Neuronal stem cell (in vitro differentiated cells): ENCODE results near the gene VPS13D.

Experiments
- DNase-seq: peaks from one replicate; pipeline ENCODE4 v3.0.0-alpha.2; 2013; ENCODE audit warnings: low spot score
- H2AFZ ChIP-seq: one replicate; pipeline ENCODE4 v1.6.1; 2013; ENCODE audit warnings: mild to moderate bottlenecking, low read length, inconsistent platforms
- H2AK5ac ChIP-seq: 2 replicates; pipeline ENCODE4 v1.6.1; 2013; ENCODE audit warnings: low read depth, mild to moderate bottlenecking, inconsistent platforms, low read length, moderate library complexity, mixed read lengths
- H2BK120ac ChIP-seq: 2 replicates; pipeline ENCODE4 v1.6.1; 2013; ENCODE audit warnings: low read depth, mild to moderate bottlenecking, inconsistent platforms, low read length, moderate library complexity, mixed read lengths
- H2BK12ac ChIP-seq: one replicate; pipeline ENCODE4 v1.6.1; 2013; ENCODE audit warnings: low read length, inconsistent platforms
- H2BK15ac ChIP-seq: 2 replicates; pipeline ENCODE4 v1.6.1; 2013; ENCODE audit warnings: mild to moderate bottlenecking, low read length, inconsistent platforms, mixed read lengths
- H2BK5ac ChIP-seq: one replicate; pipeline ENCODE4 v1.6.1; 2013; ENCODE audit warnings: inconsistent platforms, mild to moderate bottlenecking, low read length, moderate library complexity
- H3K14ac ChIP-seq: one replicate; pipeline ENCODE4 v1.6.1; 2013; ENCODE audit warnings: low read length, inconsistent platforms
- H3K18ac ChIP-seq: 2 replicates; pipeline ENCODE4 v1.6.1; 2013; ENCODE audit warnings: low read length, inconsistent platforms
- H3K23ac ChIP-seq: 2 replicates; pipeline ENCODE4 v1.6.1; 2013; ENCODE audit warnings: low read depth, mild to moderate bottlenecking, mixed read lengths, low read length, inconsistent platforms; ENCODE audit not compliant: poor library complexity
- H3K27ac ChIP-seq: replicated peaks from 3 replicates; pipeline ENCODE4 v1.5.1; 2013; ENCODE audit warnings: low read length, inconsistent platforms
- H3K27me3 ChIP-seq, 3 experiments: 2 replicates each; pipeline ENCODE4 v1.6.1; 2013; ENCODE audit warnings: low read length in 3 of 3, mild to moderate bottlenecking in 2 of 3, inconsistent platforms in 1 of 3, low read depth in 1 of 3, mixed read lengths in 1 of 3, moderate library complexity in 1 of 3; ENCODE audit not compliant: control insufficient read depth in 3 of 3, insufficient read depth in 3 of 3
- H3K36me3 ChIP-seq, 2 donors: replicated peaks in 1 of 2; 2 replicates each; pipeline ENCODE4 v1.6.1; 2013; ENCODE audit warnings: low read length in 2 of 2; ENCODE audit not compliant: control insufficient read depth in 2 of 2, insufficient read depth in 2 of 2
- H3K4ac ChIP-seq: 2 replicates; pipeline ENCODE4 v1.6.1; 2013; ENCODE audit warnings: inconsistent platforms, mild to moderate bottlenecking, low read length, moderate library complexity
- H3K4me1 ChIP-seq, 2 donors: 1 replicate in 1 of 2; 2 replicates in 1 of 2; pipeline ENCODE4 v1.6.1; 2013; ENCODE audit warnings: low read length in 2 of 2, low read depth in 1 of 2; ENCODE audit not compliant: control insufficient read depth in 2 of 2, insufficient read depth in 1 of 2
- H3K4me2 ChIP-seq: one replicate; pipeline ENCODE4 v1.6.1; 2013; ENCODE audit warnings: mild to moderate bottlenecking, low read length, inconsistent platforms; ENCODE audit not compliant: insufficient read depth, poor library complexity, severe bottlenecking
- H3K4me3 ChIP-seq, 2 donors: 2 replicates each; pipeline ENCODE4 v1.5.1; 2013; ENCODE audit warnings: low read length in 2 of 2, mild to moderate bottlenecking in 2 of 2, inconsistent platforms in 1 of 2, moderate library complexity in 1 of 2
- H3K79me1 ChIP-seq: one replicate; pipeline ENCODE4 v1.6.1; 2013; ENCODE audit warnings: low read depth, mild to moderate bottlenecking, inconsistent platforms, low read length, moderate library complexity
- H3K9ac ChIP-seq: one replicate; pipeline ENCODE4 v1.6.1; 2013; ENCODE audit warnings: mild to moderate bottlenecking, low read depth, low read length, inconsistent platforms; ENCODE audit not compliant: poor library complexity
- H3K9me3 ChIP-seq, 2 donors: replicated peaks in 1 of 2; 2 replicates each; pipeline versions ENCODE3 to v1.6.1; 2013; ENCODE audit warnings: low read length in 2 of 2, mild to moderate bottlenecking in 2 of 2, inconsistent platforms in 1 of 2, low read depth in 1 of 2, mixed read lengths in 1 of 2, moderate library complexity in 1 of 2; ENCODE audit not compliant: control insufficient read depth in 2 of 2, insufficient read depth in 1 of 2
- H4K8ac ChIP-seq: one replicate; pipeline ENCODE4 v1.6.1; 2013; ENCODE audit warnings: low read depth, mild to moderate bottlenecking, inconsistent platforms, low read length, moderate library complexity
- H4K91ac ChIP-seq: one replicate; pipeline ENCODE4 v1.6.1; 2013; ENCODE audit warnings: low read length, low read depth, mild to moderate bottlenecking, inconsistent platforms; ENCODE audit not compliant: poor library complexity
- WGBS, 2 donors: extraction: QIAGEN DNeasy Blood & Tissue Kit; methylation state at CpG; one replicate each; pipeline ENCODE4 v1.1.7; 2013; ENCODE audit warnings: missing lambda C conversion rate in 2 of 2, mixed read lengths in 1 of 2; ENCODE audit not compliant: insufficient read length in 2 of 2, insufficient replicate concordance in 1 of 2; ENCODE audit errors: extremely low coverage in 2 of 2; 5-methylcytosine and 5-hydroxymethylcytosine counted together

VPS13D gene

DNA sequence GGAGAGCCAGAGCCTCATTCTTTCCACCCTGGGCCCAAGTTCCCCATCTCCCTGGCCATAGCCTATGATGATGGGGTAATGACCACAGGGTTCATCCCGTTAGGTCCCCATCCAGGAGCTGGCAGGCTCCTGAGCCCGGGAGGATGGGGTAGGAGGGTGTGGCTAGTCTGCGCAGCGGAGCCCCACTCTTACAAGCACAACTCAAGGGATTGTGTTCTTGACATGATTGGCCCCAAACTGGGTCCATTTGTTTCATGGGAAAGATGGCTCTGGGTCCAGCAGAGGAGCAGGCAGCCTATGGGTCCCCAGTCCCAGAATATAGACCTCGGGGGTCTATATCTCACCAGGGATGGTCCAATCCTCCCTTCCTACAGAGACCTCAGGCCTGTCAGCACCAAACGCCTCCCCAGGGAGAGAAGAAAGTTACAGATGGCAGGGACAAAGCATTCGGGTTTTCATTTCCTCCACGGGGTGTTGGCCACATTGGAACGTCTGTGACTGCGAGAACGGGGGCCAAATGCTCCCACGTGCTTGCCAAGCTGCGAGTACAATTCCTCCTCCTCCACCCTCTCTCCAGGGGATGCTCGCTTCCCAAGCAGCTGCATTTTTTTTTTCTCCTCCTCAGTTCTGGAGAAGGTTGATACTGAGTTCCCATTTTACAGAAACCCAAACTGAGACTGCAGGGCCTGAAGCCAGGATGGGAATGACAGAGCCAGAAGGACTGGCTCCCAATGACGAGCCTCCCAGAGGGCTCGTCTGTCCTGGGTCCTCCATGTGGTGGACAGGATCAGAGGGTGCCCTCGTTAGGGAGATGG, 317.1 kb downstream of the VPS13D start:
- Histone ChIP-seq H3K36me3 (no peaks in the 10 kb centered on the region), H2BK5ac (peak overlapping the region; percentile 80), H2BK120ac (no peak overlapping the region), H3K27ac (no peak overlapping the region), H2AK5ac (peak overlapping the region; percentile 85), H3K4me3 (no peak overlapping the region), H3K4me2 (no peak overlapping the region), H3K18ac (peak overlapping the region; percentile 51), H2AFZ (no peak overlapping the region), H2BK12ac (peak overlapping the region; percentile 47), H3K23ac (no peak overlapping the region), H4K8ac (no peak overlapping the region), H4K91ac (no peak overlapping the region), H3K9me3 (no peaks in the 10 kb centered on the region), H3K4ac (no peak overlapping the region), H3K9ac (no peak overlapping the region), H2BK15ac (peak overlapping the region; percentile 3), H3K79me1 (no peaks in the 10 kb centered on the region), H3K4me1 (peaks cover 5 to 24% of the 10 kb centered on the region in 2 donors), H3K14ac (no peak overlapping the region), H3K27me3 (no peaks in the 10 kb centered on the region)
- no CpG with 5 or more reads among the region's 17 CpGs for WGBS, 2 donors
- DNase-seq: no peak

DNA sequence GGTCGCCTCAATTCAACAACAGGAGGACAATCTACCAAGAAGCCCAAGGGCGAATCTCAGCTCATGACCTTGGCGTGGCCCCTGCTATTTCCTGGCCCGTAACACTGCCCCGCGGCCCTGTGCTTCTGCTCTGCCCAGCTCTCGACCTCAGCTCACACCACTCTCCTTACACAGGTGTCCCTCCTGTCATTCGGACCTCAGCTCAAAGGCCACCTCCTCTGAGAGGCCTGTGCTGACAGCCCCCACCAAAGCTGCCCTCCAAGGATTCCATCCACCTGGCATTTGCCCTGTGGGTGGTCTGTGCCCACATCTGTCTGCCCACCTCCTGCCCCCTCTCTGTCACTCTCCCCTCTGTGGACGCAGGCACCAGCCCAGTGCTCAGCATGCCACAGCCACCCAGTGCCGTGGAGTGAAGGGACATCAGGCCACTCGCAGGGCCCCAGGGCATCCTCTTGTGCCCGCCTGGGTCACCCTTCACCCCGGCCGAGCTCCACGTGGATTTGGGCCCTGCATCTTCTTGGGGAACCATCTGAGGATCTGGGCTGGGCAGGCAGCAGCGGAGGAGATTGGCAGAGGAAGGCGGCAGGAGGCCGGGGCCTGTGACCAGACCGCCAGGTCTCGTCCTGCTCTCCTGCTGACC, 317.9 kb downstream of the VPS13D start:
- H2AK5ac ChIP-seq: peak overlapping the region; percentile 85
- no peak overlapping the region for H2AFZ ChIP-seq
- no peaks in the 10 kb centered on the region for H3K27me3 ChIP-seq
- H3K9me3 ChIP-seq: no peaks in the 10 kb centered on the region
- no peak overlapping the region for H2BK120ac ChIP-seq
- no peaks in the 10 kb centered on the region for H3K79me1 ChIP-seq
- H3K4ac ChIP-seq: peak overlapping the region; percentile 79
- H3K14ac ChIP-seq: peak overlapping the region; percentile 66
- H2BK12ac ChIP-seq: peak overlapping the region; percentile 91
- no peak overlapping the region for H4K8ac ChIP-seq
- H3K27ac ChIP-seq: no peak overlapping the region
- H2BK5ac ChIP-seq: peak overlapping the region; percentile 80
- no peak overlapping the region for H3K4me3 ChIP-seq
- no peak overlapping the region for H3K9ac ChIP-seq
- H4K91ac ChIP-seq: no peak overlapping the region
- H3K4me2 ChIP-seq: no peak overlapping the region
- peak overlapping the region; percentile 49 for H3K23ac ChIP-seq
- peaks cover 5 to 21% of the 10 kb centered on the region in 2 donors for H3K4me1 ChIP-seq
- peak overlapping the region; percentile 3 for H2BK15ac ChIP-seq
- no peaks in the 10 kb centered on the region for H3K36me3 ChIP-seq
- no CpG with 5 or more reads among the region's 20 CpGs for WGBS, 2 donors
- H3K18ac ChIP-seq: peak overlapping the region; percentile 88
- DNase-seq: no peak

DNA sequence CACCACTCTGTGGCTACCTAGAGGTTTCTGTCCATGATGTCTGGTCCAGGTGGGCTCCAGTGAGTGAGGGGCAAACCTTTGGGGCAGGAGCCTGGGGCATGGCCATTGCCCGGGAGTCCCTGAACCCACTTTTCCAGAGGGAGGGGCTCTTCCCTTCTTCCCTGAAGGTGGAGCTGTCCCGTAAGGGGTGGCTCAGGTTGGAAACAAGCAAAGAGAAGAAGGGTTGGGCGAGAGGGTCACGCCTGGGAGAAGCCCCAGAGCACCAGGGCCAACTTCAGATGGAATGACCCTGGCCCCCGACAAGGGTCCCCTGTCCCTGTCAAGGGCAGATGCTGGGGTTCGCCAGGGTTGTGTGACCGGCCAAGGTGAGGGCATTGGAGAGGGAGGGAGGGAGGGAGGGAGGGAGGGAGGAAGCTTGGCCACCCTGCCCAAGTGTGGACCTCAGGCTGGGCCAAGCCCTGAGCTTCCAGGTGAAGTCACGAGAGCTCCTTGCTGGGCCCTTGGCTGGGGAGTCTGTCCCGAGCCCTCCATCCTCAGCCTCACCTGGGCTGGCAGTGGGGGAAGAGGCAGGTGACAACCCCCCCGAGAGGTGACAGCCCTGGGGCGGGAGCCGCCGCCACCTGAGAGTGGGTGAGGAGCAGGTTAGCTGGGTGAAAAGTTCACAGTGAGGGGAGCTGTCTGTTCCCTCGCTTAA, 318.6 kb downstream of the VPS13D start:
- no peak overlapping the region for H3K14ac ChIP-seq
- H3K36me3 ChIP-seq: no peaks in the 10 kb centered on the region

More for the DNA sequence above, 318.6 kb downstream of the VPS13D start:
- H2BK12ac ChIP-seq: peak overlapping the region; percentile 63
- H3K79me1 ChIP-seq: no peaks in the 10 kb centered on the region
- no peak overlapping the region for H3K9ac ChIP-seq
- H2BK5ac ChIP-seq: peak overlapping the region; percentile 97
- peak overlapping the region; percentile 95 for H3K18ac ChIP-seq
- peak overlapping the region; percentile 85 for H4K91ac ChIP-seq
- no peak for DNase-seq
- H2AFZ ChIP-seq: no peak overlapping the region
- H2AK5ac ChIP-seq: peak overlapping the region; percentile 73
- no peaks in the 10 kb centered on the region for H3K27me3 ChIP-seq
- H3K4me3 ChIP-seq: no peak overlapping the region
- H4K8ac ChIP-seq: no peak overlapping the region
- no CpG with 5 or more reads among the region's 14 CpGs for WGBS, 2 donors
- H3K4me2 ChIP-seq: no peak overlapping the region
- H3K9me3 ChIP-seq: no peaks in the 10 kb centered on the region
- H2BK120ac ChIP-seq: peak overlapping the region; percentile 47
- H3K4ac ChIP-seq: no peak overlapping the region
- H3K4me1 ChIP-seq: peaks cover 7 to 29% of the 10 kb centered on the region in 2 donors
- H3K27ac ChIP-seq: no peak overlapping the region
- no peak overlapping the region for H3K23ac ChIP-seq
- peak overlapping the region; percentile 3 for H2BK15ac ChIP-seq
